ENCODE measurements around the gene SPRY1. TPM values are rescaled to one million over a fixed set of nuclear protein-coding genes. Genes with fewer than 3 reads are reported as not detected.

Gene SPRY1, protein sequence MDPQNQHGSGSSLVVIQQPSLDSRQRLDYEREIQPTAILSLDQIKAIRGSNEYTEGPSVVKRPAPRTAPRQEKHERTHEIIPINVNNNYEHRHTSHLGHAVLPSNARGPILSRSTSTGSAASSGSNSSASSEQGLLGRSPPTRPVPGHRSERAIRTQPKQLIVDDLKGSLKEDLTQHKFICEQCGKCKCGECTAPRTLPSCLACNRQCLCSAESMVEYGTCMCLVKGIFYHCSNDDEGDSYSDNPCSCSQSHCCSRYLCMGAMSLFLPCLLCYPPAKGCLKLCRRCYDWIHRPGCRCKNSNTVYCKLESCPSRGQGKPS
- total RNA-seq, result 100 to 1,000 TPM; 147 to 215 TPM

DNA sequence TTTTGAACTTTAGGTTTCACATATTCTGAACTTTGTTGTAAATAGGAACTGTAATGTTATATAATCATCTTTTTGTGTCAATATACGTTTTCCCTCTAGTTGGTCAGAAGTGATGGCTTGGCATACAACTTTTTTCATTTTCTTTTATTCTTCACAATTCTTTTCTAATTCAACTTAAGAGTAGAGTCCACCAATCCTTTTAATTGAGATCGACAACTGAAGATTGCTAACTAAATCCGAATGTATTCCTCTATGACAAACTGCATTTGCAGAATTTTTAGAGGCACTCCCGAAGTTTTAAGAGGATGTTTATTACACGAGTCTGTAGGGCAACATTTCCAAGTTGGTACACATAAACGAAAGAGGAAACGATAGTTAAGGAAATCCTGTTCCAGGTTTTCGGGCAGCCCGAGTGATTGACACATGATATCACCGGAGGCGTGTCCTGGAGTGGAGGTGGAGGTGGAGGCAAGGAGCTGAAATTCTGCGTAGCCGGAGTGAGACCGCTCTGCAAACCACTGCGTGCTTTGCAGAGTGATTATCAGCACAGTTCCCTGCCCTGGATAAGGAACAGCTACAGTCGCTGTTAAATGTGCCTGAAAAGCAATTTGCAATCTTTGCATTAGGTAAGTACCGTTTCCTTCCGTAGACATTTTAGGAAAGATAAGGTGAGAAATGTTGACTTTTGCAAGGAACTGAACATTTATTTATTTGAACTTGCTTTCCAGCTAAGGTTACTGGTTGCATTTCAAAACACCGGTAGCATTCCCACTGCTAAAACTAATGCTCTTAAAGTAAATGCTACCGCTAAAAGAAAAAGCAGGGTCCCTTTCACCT, at the start of gene SPRY1:
Gene SPRY1, plus strand, starts transcription at position 489 of the 837 bp plus-strand sequence. CDS start 4,797 bp downstream, outside the sequence.
- Histone ChIP-seq H3K27ac (peak within 1 kb of the TSS; percentile 83 to 88), H3K36me3 (no peaks in the 10 kb centered on the region), H3K4me1 (ENCODE audit: control insufficient read depth in 1 of 2, low read depth in 2 of 2) (peaks cover 0 to 18% of the 10 kb centered on the region in 2 donors), H3K4me3 (peak within 1 kb of the TSS; percentile 74), H3K9me3 (no peaks in the 10 kb centered on the region), H3K27me3 (replicated peaks; ENCODE audit: insufficient read depth) (no peaks in the 10 kb centered on the region)
- ATAC-seq (ENCODE audit: insufficient number of reproducible peaks, low FRiP score, low read depth) (peak; percentile 35), DNase-seq (ENCODE audit: low spot score) (peak; percentile 72)
- TF ChIP-seq, protein P1, sequence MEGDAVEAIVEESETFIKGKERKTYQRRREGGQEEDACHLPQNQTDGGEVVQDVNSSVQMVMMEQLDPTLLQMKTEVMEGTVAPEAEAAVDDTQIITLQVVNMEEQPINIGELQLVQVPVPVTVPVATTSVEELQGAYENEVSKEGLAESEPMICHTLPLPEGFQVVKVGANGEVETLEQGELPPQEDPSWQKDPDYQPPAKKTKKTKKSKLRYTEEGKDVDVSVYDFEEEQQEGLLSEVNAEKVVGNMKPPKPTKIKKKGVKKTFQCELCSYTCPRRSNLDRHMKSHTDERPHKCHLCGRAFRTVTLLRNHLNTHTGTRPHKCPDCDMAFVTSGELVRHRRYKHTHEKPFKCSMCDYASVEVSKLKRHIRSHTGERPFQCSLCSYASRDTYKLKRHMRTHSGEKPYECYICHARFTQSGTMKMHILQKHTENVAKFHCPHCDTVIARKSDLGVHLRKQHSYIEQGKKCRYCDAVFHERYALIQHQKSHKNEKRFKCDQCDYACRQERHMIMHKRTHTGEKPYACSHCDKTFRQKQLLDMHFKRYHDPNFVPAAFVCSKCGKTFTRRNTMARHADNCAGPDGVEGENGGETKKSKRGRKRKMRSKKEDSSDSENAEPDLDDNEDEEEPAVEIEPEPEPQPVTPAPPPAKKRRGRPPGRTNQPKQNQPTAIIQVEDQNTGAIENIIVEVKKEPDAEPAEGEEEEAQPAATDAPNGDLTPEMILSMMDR (IDR thresholded peaks at IDR 0.05), result no peak

DNA sequence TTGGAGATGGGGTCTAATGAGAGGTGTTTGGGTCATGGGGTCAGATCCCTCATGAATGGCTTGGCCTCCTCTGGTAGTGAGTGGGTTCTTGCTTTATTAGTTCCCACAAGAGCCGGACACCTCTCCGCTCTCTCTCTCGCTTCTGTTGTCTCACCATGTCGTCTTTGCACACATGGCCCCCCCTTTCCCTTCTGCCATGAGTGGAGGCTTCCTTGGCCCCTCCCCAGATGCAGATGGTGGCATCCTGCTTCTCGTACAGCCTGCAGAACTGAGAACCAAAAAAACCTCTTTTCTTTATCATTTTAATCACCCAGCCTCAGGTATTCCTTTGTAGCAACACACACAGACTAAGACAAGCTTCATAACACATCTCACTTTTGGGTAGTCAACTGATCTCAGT, 49.6 kb upstream of the SPRY1 start:
- Histone ChIP-seq H3K9me3 (no peaks in the 10 kb centered on the region), H3K4me1 (ENCODE audit: control insufficient read depth in 1 of 2, low read depth in 2 of 2) (no peaks in the 10 kb centered on the region), H3K4me3 (no peak overlapping the region), H3K36me3 (no peaks in the 10 kb centered on the region), H3K27ac (no peak overlapping the region), H3K27me3 (replicated peaks; ENCODE audit: insufficient read depth) (no peaks in the 10 kb centered on the region)
- ATAC-seq (ENCODE audit: insufficient number of reproducible peaks, low FRiP score, low read depth), result no peak
- no peak for DNase-seq (ENCODE audit: low spot score)
- TF ChIP-seq, protein P1 (IDR thresholded peaks at IDR 0.05), result no peak

DNA sequence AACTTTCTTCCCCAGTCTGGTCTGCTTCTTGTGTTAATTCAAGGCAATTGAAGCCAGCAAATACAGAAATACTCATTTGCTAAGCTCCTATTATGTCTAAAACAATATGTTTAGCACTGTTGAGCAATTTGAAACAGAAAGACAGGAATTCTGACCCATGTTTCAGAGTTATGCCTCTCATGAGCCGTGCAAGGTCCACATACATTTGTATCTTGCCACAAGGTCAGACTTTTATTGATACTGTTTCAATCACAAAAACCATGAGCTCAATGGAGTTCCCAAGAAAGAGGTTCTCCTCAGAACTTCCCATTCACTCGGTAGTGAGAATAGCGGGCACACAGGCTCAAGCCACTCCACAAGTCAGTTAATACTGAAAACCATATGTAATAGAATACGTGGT, 47.6 kb upstream of the SPRY1 start:
- Histone ChIP-seq H3K4me1 (ENCODE audit: control insufficient read depth in 1 of 2, low read depth in 2 of 2) (peaks cover 5 to 7% of the 10 kb centered on the region in 2 donors), H3K4me3 (no peak overlapping the region), H3K9me3 (no peaks in the 10 kb centered on the region), H3K27ac (no peak overlapping the region), H3K27me3 (replicated peaks; ENCODE audit: insufficient read depth) (no peaks in the 10 kb centered on the region), H3K36me3 (no peaks in the 10 kb centered on the region)
- TF ChIP-seq, protein P1 (IDR thresholded peaks at IDR 0.05), result no peak
- DNase-seq (ENCODE audit: low spot score) (no peak), ATAC-seq (ENCODE audit: insufficient number of reproducible peaks, low FRiP score, low read depth) (no peak)

DNA sequence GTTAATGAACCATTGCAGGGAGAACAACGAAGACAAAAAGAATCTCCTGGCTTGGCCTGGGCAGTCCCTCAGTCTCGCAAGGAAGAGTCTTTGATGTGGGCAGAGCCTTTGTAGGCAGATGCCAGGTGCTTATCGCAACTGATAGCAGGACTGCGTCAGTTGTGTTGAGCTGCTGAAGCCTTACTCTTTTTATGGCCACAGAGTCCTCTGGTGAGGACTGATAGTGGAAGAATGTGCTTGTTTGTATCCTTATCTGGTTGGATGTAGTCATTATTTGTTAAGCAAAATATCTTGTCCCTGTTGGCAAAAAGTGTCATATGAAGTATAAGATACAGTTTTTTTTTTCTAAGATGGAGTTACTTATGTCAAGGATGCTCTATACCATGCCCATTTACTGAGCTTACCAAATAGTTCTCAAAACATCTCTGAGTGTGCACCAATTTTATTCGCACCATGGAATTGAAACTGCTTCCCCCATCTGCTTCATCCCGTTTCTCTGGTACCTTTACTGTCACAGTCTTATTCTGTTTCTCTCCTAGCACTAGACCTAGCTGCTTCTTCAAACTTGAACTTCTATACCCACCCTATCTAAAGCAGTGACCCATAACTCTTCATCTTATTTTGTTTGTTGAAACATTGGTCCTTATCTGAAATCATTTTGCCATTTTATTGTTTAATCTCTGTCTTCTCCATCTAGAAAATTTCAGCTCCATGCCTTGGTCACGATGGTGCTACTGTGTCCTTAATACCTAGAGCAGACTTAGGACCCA, 47.0 kb upstream of the SPRY1 start:
- no peaks in the 10 kb centered on the region for H3K36me3 ChIP-seq
- TF ChIP-seq, protein P1 (IDR thresholded peaks at IDR 0.05), result no peak
- H3K4me3 ChIP-seq, result no peak overlapping the region

DNA sequence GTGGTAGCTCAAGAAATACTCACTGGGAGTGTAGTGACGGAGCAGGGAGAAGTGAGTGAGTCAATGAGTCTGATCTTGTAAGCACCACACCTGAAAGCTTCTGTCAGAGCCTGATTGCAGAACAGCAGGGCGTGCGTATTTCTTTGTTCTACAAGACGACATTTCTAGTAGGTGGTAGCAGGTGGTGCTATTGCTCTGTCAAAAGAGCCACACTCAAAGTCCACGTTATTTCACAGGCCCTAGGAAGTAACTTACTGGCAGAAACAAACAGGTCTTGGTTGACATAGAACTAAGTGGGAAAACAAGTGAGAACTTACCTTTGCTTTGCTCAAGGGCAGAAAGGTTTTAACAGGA, 46.4 kb upstream of the SPRY1 start:
- Histone ChIP-seq H3K36me3 (no peaks in the 10 kb centered on the region), H3K4me3 (no peak overlapping the region), H3K27ac (no peak overlapping the region), H3K27me3 (replicated peaks; ENCODE audit: insufficient read depth) (no peaks in the 10 kb centered on the region), H3K4me1 (ENCODE audit: control insufficient read depth in 1 of 2, low read depth in 2 of 2) (peaks cover 5 to 7% of the 10 kb centered on the region in 2 donors), H3K9me3 (no peaks in the 10 kb centered on the region)
- no peak for DNase-seq (ENCODE audit: low spot score)
- TF ChIP-seq, protein P1 (IDR thresholded peaks at IDR 0.05), result no peak
- no peak for ATAC-seq (ENCODE audit: insufficient number of reproducible peaks, low FRiP score, low read depth)

More for the DNA sequence above, 47.0 kb upstream of the SPRY1 start:
- ATAC-seq (ENCODE audit: insufficient number of reproducible peaks, low FRiP score, low read depth), result no peak
- Histone ChIP-seq H3K27ac (no peak overlapping the region), H3K27me3 (replicated peaks; ENCODE audit: insufficient read depth) (no peaks in the 10 kb centered on the region), H3K4me1 (ENCODE audit: control insufficient read depth in 1 of 2, low read depth in 2 of 2) (peaks cover 5 to 7% of the 10 kb centered on the region in 2 donors), H3K9me3 (no peaks in the 10 kb centered on the region)
- no peak for DNase-seq (ENCODE audit: low spot score)
